LoVo (cell line): ENCODE measurements around the gene DLX3.

ENCODE experiments used
- DNase-seq: peaks from one replicate; pipeline ENCODE4 v3.0.0-alpha.2; 2016; ENCODE audit warnings: low spot score

Gene DLX3

DNA sequence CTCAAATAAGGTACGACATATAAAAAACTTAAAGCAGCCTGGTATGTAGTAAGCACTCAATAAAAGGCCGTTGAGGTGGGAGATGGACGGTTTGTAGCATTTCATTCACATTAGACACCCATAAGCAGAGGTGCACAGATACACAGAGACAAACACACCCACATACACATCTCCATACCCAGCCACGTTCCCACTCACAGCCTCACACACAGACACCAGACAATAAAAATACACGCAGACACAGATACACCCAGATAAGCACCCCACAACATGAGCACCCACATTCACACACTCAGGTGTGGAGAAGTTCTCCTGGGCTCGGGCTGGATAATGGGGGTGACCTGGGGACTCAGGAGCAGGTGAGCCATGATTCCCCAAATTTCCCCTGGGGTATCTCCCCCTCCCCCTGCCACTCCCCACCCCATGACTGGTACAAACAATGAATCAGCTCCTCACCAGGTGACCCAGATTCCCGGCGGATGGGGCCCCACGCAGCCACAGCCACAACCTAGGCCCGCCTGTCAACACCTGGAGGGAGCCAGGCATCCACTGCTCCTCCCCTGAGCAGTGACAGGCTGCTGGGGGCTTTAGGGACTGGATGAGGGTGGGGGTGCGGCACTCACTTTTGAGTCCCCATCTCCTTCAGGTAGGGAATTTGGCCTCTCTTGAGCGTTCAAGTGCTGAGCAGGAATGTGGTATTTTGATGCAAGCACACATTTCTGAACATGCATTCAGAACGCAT lies 2.7 kb downstream of the DLX3 start:
- DNase-seq: no peak

DNA sequence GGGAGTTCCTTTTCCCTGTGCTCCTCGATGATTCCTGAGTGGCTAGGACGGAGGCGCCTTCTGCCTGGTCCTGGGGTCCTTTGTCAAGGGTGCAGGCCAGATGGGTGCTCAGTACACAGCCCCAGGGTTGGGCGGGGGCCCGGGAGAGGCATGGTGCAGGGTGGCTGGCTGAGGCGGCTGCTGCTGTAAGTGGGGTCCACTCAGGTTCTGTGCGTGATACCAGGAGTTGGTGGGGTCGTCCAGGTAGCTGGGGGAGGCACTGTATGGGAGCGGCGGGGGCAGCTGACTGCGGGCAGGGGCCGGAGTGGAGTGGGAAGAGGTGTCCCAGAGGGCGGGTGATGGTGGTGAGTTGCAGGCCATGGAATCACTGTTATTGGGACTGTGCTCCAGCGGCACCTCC lies 3.6 kb downstream of the DLX3 start:
- DNase-seq: no peak

DNA sequence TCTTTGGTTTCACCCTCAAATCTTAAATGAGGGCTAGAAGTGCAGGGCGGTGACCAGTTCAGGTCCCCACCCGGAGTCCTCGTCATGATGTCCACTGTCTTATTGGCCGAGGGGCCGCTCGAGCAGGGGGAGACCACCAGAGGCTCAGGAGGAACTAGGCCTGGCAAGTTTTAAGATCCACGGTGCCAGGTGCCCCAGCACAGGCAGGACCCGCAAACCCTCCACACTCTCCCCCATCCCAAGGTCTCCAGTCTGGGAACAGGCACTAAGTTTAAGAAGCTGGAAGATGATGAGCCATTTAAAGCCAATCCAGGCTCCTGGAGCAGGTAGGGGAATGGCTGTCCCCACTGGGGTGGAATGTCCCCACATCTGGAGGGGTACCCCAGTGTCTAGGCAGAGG lies 4.1 kb downstream of the DLX3 start:
- DNase-seq: no peak

DNA sequence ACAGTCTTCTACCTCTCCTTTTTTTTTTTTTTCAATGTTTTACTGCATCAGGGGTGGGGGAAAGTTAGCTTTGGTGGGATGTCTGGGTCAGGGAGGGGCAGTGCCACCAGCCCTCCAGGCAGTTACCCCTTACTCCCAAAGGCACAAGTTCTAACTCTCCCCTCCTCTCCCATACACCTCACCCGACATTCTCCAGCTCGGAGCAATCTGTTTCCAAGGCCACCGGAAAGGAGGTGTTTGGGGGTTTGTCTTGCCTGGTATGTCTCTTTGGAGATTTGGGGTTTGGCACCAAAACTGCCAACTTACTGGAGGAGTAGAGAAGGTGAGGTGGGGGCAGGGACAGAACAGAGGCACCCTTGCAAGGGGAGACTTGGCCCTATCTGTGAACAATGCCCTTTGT lies 4.7 kb downstream of the DLX3 start:
- no peak for DNase-seq

DNA sequence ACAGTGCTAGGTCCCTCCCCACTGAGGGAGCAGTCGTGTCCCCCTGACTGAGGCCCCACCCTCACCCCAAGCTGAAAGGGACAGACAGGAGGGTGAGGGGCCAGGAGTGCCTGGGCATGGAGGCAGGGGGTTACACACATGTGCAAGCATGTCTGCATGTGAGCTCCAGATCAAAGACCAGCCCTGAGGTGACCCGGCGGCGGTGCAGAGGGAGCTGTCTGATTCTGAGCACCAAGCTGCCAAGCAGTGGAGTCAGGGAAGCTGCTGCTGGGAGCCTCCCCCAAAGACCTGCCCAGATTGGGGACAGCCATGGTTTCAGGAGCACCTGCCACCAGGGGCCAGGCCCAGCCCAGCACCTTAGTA lies 5.5 kb downstream of the DLX3 start:
- DNase-seq: no peak

DNA sequence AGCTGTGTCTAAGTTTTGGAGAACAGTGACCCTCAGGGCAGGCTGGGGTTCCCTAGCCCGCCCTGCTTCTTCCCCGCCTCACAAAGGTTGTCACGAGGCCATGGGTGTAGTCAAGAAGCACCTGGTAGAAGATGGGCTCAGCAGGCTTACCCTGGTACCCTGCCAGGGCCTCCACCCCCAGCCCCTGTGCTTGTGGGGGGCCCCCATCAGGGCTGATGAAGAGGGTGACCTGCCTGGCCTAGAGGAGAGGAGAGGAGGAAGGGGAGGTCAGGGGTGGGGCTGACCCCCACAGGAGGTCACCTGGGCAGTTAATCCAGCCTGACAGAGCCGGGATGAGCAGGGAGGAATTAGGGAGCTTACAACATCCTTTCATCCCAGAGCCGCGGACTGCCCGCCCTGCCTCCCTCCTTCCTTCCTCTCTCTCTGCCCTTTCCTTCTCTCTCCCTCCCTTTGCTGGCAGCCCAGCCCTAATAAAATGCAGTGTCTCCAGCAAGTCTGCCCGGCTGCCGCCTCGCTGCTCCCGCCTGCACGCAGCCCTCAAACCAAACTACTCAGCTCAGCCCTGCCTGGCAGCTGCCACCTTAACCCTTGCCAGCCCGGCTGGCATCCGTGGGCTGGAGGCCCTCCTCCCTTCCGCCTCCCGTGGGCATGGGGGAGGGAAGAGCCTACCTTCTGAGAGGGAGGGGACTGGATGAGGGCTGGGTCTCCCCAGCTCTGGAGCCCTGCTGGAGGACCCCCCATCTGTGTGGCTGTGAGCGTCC lies 7.2 kb downstream of the DLX3 start:
- DNase-seq: no peak

DNA sequence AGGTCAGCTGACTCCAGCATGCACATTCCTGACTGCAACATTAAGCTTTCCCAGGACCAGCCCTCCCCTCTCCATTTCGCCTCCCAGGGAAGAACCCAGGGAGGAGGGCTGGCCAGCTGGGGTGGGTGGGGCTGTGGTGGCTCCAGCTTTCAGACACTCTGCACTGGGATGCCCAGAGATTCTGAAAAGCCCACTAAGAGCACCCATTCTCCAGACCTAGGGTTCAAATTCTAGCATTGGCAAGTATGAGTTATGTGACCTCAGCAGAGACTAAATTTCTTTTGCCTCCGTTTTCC lies 7.8 kb downstream of the DLX3 start:
- no peak for DNase-seq

DNA sequence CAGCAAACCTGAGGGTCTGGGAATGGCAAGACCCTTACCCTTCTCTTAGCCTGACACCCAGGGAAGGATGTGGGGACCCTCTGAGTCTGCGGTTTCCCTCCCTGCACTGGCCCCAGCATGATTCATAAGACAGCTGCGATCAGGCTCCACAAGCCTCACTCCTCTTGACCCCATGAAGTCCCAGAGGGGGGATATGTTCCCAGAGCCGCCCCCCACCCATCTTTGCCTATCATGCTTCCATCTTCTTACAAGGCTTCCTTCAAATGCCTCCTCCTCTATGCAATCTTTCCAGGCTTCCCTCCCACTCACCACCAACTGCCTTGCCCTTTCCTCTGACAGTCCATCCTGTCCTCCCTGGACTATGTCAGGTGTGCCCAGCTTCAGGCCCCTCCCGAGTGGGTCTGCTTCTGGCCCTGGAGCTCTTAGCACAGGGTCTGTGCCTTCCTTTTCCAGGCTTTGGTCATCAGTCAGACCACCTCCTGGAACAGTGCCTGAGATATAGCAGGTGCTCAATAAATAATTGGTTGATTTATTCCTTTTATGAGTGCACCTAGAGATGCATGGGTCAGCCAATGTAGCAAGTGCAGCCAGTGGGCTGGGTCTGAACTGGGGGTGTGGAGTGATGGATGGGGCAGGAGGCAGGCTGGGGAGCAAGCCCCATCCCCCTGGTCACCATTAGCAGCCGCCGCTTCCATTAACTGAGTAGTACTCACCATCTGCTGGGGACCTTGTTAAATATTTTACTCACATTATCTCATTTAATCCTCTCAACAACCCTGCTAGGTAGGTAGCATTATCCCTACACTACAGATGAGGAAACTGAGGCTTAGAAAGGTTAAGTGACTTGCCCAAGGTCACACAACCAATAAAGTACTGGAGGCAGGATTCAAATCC lies 8.4 kb downstream of the DLX3 start:
- no peak for DNase-seq

DNA sequence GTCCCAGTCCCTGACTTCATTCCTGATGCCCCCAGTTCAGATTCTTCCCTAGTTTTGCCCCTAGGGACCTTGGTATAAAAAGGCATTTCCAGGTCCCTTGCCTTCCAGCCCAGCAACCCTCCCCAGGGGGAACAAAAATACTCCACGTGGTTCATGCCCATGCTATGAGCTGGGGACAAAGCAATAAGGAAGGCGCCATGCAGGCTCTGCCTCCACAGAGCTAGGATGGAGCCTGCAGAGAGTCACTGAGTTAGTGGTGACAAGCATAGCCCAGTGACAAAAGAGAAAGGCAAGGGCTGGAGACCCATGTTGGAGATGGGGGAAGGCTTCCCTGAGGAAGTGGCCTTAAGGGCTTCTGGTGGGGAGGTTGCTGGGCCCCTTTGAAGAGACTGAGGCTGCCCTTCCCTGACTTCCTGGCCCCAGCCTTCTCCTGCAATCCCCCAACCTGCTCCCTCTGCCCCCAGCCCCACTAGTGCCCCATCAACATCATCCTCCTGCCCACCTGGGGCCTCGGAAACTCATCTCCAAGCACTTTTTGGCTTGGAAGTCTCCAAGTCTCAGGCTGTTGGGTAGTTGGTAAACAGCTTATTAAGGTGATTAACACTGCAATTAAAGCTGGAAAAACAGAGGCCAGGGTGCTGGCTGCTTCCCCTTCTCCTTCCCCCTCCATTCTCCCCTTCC lies 9.6 kb downstream of the DLX3 start:
- DNase-seq: no peak

DNA sequence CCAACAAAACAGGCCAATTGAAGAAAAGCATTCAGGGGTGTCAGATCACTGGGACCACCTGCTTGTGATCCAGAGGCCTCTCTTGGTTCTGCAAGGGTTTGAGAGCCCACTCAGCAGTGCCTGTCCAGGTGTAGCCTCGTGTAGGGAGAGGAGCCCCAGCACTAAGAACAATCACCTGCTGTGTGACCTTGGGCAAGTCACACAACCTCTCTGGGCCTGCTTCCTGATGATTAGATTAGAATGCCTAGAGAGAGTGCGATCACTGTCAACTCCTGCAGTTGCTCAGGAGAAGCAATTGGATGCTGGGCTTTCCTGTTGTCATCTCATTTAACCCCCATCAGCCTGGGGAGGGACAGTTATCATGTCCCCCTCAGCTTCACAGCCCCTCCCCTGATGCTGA lies 10.2 kb downstream of the DLX3 start:
- DNase-seq: no peak

DNA sequence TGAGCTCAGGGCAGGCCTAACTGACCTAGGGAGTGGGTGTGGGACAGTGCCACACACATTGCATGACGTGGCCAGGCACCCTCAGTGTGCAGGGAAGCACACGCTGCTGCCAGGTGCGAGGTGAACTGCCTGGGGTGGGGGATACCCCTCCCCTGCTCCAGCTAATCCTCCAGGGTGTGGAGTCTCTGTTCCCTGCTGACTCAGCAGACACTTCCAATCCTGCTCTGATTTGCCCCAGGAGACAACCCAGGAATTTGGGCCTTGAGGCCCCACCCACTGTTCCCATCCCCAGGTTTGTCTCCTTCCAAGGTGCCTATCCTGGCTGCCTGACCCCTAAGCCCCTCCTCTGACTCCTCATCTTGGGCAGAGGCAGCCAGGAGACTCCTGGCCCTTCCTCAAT lies 10.7 kb downstream of the DLX3 start:
- no peak for DNase-seq

DNA sequence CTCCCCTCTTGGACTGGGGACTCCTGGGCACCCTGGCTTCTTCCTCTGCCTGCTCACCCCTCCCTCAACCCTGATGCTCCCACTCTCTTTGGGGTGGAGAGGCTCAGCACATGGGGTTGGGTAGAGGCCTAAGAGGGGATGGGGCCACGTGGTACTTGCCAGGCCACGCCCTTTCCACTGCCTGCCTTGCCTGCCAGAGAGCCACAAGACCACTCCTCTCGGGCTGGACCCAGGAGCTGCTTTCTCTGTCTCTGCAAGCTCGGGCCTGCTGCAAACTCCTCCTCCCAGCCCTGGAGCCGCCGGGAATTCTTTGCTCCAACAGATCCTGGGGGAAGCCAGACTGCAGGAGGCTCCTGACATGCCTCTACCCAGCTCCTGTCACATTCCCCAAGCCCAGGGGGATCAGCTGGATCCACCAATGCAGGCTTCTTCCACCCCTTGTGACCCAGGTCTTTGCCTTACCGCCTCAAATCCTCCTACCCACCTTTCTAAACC lies 14.3 kb downstream of the DLX3 start:
- DNase-seq: no peak

DNA sequence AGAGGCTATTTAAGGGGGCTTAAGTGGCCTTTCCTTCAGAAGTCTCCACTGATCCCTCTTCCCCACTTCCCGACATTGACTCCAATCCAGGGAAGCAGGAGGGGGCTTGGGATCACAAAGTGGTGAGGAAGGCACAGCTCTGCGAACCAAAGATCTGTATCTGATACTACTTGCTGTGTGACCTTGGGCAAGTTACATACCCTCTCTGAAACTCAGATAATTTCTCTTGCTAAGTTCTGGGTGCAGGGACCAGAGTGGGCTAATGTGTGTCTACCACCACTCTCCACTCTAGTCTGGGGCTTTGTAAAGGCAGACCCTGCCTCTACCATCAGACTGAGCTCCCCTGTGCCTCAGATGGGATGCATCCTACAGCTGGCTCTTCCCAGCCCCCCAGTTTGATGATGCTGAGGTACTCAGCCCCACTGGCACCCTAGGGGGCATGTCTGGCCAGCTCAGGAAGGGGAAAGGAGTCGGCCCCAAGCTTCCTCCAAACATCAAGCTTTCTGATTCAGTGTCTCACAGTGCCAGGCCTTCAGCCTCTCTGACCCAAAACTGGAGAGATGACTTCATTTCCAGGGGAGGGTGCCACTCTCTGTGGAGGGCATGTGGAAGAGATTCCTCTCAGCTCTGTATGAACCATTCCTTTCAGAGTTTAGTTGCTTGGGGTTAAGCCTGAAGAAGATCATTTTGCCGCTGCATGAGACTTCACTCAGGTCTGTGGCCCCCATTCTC lies 15.1 kb downstream of the DLX3 start:
- no peak for DNase-seq

DNA sequence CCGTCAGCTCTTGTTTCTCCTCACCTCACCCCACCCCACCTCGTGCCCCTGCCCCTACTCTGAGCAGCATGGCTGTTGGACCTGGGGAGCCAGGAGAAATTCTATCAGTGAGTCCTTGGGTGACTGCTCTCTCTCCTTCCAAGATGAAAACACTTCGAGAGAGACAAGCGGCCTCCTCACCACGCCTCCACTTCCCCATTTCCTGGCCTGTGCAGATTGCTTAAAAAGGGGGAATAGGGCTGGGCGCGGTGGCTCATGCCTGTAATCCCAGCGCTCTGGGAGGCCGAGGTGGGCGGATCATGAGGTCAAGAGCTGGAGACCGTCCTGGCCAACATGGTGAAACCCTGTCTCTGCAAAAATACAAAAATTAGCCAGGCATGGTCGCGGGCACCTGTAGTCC lies 16.5 kb downstream of the DLX3 start:
- DNase-seq: no peak

DNA sequence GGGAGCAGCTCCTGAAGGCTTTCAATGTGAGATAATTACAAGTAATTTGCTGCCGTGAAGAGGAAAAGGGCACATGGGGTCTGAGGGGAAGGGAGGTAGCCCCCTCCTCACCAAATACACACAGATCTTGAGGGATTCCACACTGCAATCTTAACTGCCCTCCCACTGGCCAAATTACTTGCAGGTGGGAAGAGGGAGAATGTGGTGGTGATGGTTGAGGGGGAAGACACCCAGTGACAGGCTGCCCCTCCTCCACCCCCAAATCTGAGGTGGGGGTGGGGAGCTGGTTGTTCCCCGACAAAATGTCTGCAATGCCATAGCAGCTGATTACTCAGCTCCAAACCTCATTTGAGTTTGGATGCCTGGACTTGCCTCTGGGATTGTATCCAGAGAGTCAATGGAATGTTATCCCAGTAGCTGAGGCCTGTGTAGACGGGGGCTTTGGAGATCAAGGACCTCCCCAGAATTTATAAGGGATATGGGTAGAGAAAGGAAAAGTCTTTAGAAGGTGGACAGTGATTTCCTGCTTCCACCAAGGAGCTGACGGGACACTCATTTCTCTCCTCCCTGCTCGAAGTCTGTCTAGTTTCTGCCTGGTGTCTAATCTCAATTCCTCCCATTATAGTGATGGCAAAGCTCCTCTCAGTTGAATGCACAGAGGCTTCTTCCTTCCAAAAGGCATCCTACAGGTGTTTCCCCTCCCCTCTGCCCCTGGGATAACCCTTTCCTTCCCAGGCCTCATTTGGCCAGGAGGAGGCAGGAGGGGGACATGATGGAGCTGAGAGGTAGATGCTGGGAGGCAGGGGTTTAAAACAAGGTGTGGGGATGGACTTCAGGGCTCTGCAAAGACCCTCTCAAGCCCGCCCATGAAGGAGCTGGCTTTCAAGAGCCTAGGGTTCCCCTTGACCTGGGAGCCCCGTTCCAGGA lies 17.3 kb downstream of the DLX3 start:
- DNase-seq: no peak

DNA sequence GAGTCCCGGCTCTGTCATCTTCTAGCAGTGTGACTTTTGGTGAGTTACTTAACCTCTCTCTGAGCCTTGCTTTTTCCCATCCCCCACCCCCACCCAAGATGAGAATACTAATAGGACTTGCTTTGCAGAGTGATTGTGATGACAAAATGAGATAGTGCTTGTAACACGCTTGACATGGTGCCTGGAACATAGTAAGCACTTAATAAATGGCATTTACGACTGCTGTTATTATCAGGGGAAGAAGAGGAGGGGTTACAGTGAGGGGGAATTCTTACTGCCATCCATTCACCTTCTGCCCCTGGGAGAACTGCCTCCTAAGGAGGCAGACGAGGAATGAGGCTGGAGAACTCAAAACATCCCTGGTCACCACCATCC lies 18.2 kb downstream of the DLX3 start:
- no peak for DNase-seq

DNA sequence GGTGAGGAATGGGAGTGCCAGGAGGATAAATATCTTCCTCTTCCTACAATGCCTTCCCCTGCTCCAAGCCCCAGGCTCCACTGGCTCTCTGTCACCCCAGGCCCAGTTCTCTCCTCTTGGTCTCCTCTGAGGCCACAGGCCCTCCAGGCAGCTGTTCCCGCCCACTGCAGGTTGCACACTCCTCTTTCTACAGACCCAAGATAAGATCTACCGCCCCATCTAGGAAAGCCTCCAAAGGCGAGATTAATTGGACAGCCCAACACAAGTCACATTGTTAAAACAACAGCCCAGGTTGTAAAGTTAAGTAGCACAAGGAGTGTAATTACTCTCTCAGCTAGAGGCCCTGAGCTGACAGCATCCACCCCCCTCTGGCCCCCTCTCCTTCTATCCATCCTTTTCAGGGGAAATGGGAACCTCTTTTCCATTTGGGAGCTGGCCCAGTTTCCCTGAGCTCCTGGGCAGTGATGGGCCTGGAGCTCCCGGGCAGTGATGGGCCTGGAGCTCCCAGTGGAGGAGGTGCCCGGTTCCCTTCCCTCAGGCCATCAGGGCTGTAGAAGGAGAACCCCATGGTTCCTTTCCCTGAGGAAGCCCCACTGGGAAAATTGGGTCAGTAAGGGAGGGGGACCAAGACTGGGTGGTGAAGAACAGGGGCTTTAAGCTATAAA lies 18.7 kb downstream of the DLX3 start:
- DNase-seq: no peak

DNA sequence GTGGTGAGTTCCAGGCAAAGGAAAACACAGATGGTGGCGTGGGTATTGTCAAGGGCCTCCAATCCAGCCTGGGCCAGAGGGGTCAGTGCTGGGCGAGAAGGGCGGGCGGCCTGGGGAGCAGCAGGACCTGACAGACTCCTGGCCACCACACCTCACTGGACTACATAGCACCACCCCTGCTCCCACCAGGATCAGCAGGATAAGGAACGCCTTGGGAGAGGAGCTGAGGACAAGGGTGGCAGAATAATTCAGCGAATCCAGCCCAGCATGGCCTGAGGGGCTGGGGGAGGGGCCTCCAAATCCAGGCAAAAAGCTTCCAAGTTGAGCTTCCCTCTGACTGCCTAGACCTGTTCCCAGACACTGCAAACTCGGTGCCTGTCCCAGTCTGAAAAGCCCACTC lies 19.5 kb downstream of the DLX3 start:
- DNase-seq: no peak

DNA sequence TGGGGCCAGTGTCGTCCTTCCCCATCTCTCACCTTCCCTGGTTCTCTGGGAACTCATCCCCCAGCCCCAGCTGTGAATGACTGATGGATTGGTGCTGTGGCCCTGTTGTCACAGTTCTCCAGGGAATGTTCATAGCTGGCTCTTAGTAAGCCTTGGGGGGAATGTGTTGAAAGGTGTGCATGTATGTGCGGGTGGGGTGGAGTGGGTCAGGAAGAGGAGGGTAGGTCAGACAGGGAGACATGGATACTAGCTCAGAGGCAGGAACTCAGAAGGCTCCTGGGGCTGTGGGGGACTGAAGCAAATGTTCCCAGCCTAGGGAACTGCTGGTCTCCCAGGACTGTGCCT lies 21.8 kb downstream of the DLX3 start:
- DNase-seq: no peak
